CD4-positive, alpha-beta T cell (primary cell): ENCODE measurements around the gene PRDM16. TPM values are rescaled to one million over a fixed set of nuclear protein-coding genes. Genes with fewer than 3 reads are reported as not detected.

ENCODE experiments used
- ATAC-seq: fragments of 200-7000 bp; cut with Tn5 transposase; one replicate; pipeline ENCODE4 v1.10.0; 2022; ENCODE audit warnings: mild to moderate bottlenecking; ENCODE audit not compliant: poor library complexity
- CTCF ChIA-PET: fragments of 350-600 bp; sonication (Branson Sonifier 250); formaldehyde crosslinking; loops from one replicate; lab custom pipeline; 2021; ENCODE audit warnings: antibody characterized with exemption, inconsistent platforms; lab: Charles Lee
- POLR2A ChIA-PET: fragments of 350-600 bp; sonication (Branson Sonifier 250); formaldehyde crosslinking; loops from one replicate; lab custom pipeline; 2021; ENCODE audit warnings: antibody characterized with exemption, inconsistent platforms; lab: Charles Lee
- DNase-seq, 14 experiments: peaks; one replicate each; pipeline ENCODE4 v3.0.0-alpha.2; 2013 to 2020; ENCODE audit warnings: mixed read lengths in 2 of 14
- H3K27ac ChIP-seq, 2 donors: one replicate each; pipeline versions ENCODE4 v1.5.1 to v1.7.0; 2013; ENCODE audit warnings: low read length in 2 of 2, low read depth in 1 of 2, mild to moderate bottlenecking in 1 of 2
- H3K27me3 ChIP-seq, 2 experiments: 1 replicate in 1 of 2; 2 replicates in 1 of 2; pipeline versions ENCODE4 v1.6.1 to v1.7.0; 2013; ENCODE audit warnings: low read length in 2 of 2, control low read depth in 1 of 2, mild to moderate bottlenecking in 1 of 2, moderate library complexity in 1 of 2; ENCODE audit not compliant: insufficient read depth in 2 of 2, control insufficient read depth in 1 of 2
- H3K36me3 ChIP-seq: one replicate; pipeline ENCODE4 v1.6.1; 2013; ENCODE audit warnings: low read length, control low read depth; ENCODE audit not compliant: insufficient read depth
- H3K4me1 ChIP-seq: one replicate; pipeline ENCODE4 v1.6.1; 2013; ENCODE audit warnings: low read length, control low read depth; ENCODE audit not compliant: insufficient read depth
- H3K4me3 ChIP-seq: one replicate; pipeline ENCODE4 v1.5.1; 2013; ENCODE audit warnings: mild to moderate bottlenecking, low read length, moderate library complexity
- H3K9me3 ChIP-seq, 2 experiments: 1 replicate in 1 of 2; 2 replicates in 1 of 2; pipeline versions ENCODE4 v1.6.1 to v1.7.0; 2013; ENCODE audit warnings: low read length in 2 of 2, mild to moderate bottlenecking in 2 of 2, control low read depth in 1 of 2, moderate library complexity in 1 of 2; ENCODE audit not compliant: control insufficient read depth in 1 of 2, insufficient read depth in 1 of 2
- H3K27ac Mint-ChIP-seq: one replicate; pipeline ENCODE4 v1.8.0; 2020; ENCODE audit warnings: mixed read lengths
- H3K27me3 Mint-ChIP-seq: one replicate; pipeline ENCODE4 v1.8.0; 2021; ENCODE audit warnings: mixed read lengths
- H3K36me3 Mint-ChIP-seq: one replicate; pipeline ENCODE4 v1.8.0; 2021; ENCODE audit warnings: low read depth, mixed read lengths
- H3K4me1 Mint-ChIP-seq: one replicate; pipeline ENCODE4 v1.8.0; 2021; ENCODE audit warnings: low read depth, mixed read lengths
- H3K4me3 Mint-ChIP-seq: one replicate; pipeline ENCODE4 v1.8.0; 2020; ENCODE audit warnings: mild to moderate bottlenecking, mixed read lengths
- H3K9me3 Mint-ChIP-seq: one replicate; pipeline ENCODE4 v1.8.0; 2020; ENCODE audit warnings: mixed read lengths
- intact Hi-C, 2 experiments: fragments of 100-400 bp; cut with DNase I in 1 of 2; cut with micrococcal nuclease in 1 of 2; formaldehyde crosslinking; loops; one replicate each; pipeline versions ENCODE4 v1.15.1 to v1.9.0; 2023 to 2025; cut with DNase I, micrococcal nuclease
- total RNA-seq, 174 experiments: library from RNA in 2 of 174; stranded (reverse) in 2 of 174; gene quantifications; one replicate each; pipeline ENCODE4 v1.2.3 and lab custom pipeline; 2021 to 2026
- TF ChIP-seq, protein P1 (sequence below): fragments of 200-600 bp; IDR thresholded peaks from one replicate; pipeline ENCODE4 v1.8.0; 2022; ENCODE audit warnings: antibody characterized with exemption, mild to moderate bottlenecking

PRDM16 gene
- total RNA-seq, 2 experiments from 2014 or later, result not detected

DNA sequence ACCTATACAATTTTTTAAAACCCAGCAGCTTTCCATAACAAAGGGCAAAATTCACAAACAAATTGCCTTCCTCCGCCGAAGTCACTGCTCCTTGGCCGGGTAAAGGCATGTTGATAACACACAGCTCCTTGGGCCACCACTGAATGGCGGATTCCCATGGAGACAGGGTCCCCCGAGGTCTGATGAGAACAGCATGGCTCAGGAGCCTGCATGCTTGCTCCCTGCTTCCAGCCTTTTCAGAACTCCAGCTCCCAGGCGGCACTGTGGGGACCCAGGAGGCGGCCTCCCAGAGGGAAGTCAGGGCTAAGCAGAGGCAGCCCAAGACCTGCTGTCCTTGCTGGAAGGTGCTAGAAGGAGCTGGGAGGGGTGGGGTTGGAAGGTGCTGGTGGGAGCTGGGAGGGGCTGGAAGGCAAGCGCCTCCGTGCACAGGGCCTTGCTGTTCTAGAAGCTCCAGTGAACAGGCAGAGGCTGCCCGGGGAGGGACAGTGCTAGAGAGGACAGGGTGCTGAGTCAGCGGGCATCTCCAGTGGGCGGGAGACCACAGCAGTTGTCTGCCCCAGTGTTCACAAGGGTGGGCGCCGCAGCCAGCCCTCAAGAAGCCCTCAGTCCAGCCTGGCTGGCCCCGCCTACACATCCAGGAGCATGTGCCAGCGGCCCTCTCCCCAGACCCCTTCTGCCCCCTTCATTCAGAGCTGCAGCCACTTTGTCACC lies 35.1 kb downstream of the PRDM16 start:
- POLR2A ChIA-PET, result no interaction called here
- Mint-ChIP-seq H3K27me3 (no peaks in the 10 kb centered on the region), H3K27ac (no peak overlapping the region), H3K36me3 (no peaks in the 10 kb centered on the region), H3K9me3 (no peaks in the 10 kb centered on the region), H3K4me1 (no peaks in the 10 kb centered on the region), H3K4me3 (no peak overlapping the region)
- no peak overlapping the region for H3K27ac ChIP-seq
- CTCF ChIA-PET, result no interaction called here
- no peak overlapping the region for H3K4me3 ChIP-seq
- intact Hi-C loops, result no loop called here
- H3K36me3 ChIP-seq, result no peaks in the 10 kb centered on the region
- peaks cover 0 to 20% of the 10 kb centered on the region in 2 experiments for H3K9me3 ChIP-seq
- TF ChIP-seq, protein P1, sequence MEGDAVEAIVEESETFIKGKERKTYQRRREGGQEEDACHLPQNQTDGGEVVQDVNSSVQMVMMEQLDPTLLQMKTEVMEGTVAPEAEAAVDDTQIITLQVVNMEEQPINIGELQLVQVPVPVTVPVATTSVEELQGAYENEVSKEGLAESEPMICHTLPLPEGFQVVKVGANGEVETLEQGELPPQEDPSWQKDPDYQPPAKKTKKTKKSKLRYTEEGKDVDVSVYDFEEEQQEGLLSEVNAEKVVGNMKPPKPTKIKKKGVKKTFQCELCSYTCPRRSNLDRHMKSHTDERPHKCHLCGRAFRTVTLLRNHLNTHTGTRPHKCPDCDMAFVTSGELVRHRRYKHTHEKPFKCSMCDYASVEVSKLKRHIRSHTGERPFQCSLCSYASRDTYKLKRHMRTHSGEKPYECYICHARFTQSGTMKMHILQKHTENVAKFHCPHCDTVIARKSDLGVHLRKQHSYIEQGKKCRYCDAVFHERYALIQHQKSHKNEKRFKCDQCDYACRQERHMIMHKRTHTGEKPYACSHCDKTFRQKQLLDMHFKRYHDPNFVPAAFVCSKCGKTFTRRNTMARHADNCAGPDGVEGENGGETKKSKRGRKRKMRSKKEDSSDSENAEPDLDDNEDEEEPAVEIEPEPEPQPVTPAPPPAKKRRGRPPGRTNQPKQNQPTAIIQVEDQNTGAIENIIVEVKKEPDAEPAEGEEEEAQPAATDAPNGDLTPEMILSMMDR, result no peak
- ATAC-seq, result no peak
- no peaks in the 10 kb centered on the region for H3K4me1 ChIP-seq
- H3K27me3 ChIP-seq, result peaks cover 0 to 2% of the 10 kb centered on the region in 2 experiments
- no peak for DNase-seq

DNA sequence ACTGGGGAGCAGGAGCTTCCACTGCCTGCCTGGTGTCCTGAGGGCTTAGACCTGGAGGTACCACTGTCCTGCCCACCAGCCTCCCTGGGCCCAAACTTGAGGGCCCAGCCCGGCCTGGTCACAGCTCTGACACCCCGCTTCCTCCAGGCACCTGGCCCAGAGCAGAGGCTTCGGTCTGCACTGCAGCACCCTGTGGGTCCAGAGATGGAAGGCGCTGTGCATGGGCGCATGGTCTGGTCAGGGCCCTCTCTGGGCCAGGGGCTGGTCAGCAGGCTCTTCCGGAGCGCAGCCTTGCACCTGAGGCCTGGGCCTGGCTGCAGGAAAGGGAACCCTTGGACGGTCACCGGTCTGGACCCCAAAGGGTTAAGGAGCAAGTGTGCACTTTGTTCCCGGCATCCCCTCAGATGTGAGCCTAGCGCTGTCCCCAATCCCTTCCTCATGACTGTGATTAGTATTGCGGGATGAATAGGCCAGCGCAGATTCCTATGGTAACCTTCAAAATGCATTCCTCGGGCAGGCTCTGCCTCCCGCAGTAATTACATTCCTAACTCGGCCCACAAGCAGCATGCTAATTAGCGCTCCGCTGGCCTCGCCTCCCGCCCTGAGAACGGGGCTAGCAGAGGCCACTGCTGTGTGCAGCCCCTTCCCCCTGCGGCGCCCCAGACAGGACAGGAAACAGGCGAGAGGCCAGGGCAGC lies 36.3 kb downstream of the PRDM16 start:
- H3K27ac ChIP-seq, result no peak overlapping the region
- Mint-ChIP-seq H3K27ac (no peak overlapping the region), H3K4me1 (no peaks in the 10 kb centered on the region), H3K9me3 (no peaks in the 10 kb centered on the region), H3K27me3 (no peaks in the 10 kb centered on the region), H3K4me3 (no peak overlapping the region), H3K36me3 (no peaks in the 10 kb centered on the region)
- ATAC-seq (no peak), DNase-seq (no peak)
- no peaks in the 10 kb centered on the region for H3K4me1 ChIP-seq
- CTCF ChIA-PET, result no interaction called here
- H3K4me3 ChIP-seq, result no peak overlapping the region
- no peaks in the 10 kb centered on the region for H3K36me3 ChIP-seq
- peaks cover 0 to 2% of the 10 kb centered on the region in 2 experiments for H3K27me3 ChIP-seq
- POLR2A ChIA-PET, result no interaction called here
- peaks cover 0 to 20% of the 10 kb centered on the region in 2 experiments for H3K9me3 ChIP-seq
- intact Hi-C loops, result no loop called here
- TF ChIP-seq, protein P1, result no peak

DNA sequence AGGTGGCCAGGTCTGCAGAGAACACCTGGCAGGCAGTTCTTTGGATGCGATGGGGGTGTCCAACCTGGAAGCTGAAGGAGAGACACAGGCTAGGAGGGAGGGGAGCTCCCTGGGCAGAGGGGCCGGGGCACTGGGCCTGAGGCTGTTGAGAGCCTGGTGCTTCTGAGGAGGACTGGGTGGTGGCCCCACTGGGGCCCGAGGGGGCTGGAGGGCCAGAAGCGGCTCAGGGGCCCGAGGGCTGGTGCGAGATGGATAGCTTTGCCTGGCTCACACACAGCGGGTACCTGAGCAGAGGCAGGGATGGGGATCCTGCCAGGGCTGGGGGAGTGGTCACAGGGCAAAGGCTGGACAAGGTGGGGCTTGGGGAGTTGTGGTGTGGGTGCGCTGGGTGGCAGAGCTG lies 37.2 kb downstream of the PRDM16 start:
- ChIA-PET CTCF (no interaction called here), POLR2A (no interaction called here)
- Mint-ChIP-seq H3K27ac (no peak overlapping the region), H3K27me3 (no peaks in the 10 kb centered on the region), H3K4me3 (no peak overlapping the region), H3K36me3 (no peaks in the 10 kb centered on the region), H3K9me3 (no peaks in the 10 kb centered on the region), H3K4me1 (no peaks in the 10 kb centered on the region)
- ATAC-seq, result no peak
- Histone ChIP-seq H3K4me1 (no peaks in the 10 kb centered on the region), H3K36me3 (no peaks in the 10 kb centered on the region), H3K27ac (no peak overlapping the region), H3K9me3 (peaks cover 0 to 20% of the 10 kb centered on the region in 2 experiments), H3K4me3 (no peak overlapping the region), H3K27me3 (peaks cover 0 to 2% of the 10 kb centered on the region in 2 experiments)
- DNase-seq, result no peak
- TF ChIP-seq, protein P1, result no peak
- intact Hi-C loops, result no loop called here
